HepG2 (cell line): ENCODE measurements around the gene POFUT1. TPM values are rescaled to one million over a fixed set of nuclear protein-coding genes. Genes with fewer than 3 reads are reported as not detected.
A peak's percentile ranks its signal among the peaks of the same experiment; 100 is the strongest.

Experiments
- AGO1 ChIP-seq: fragments of 200-400 bp; formaldehyde crosslinking; IDR thresholded peaks from 2 replicates; pipeline ENCODE4 v1.6.1; 2017; ENCODE audit warnings: mild to moderate bottlenecking, low read depth, low read length, moderate library complexity; ENCODE audit not compliant: poor library complexity, severe bottlenecking
- CHCHD3 ChIP-seq: sonication (generic); formaldehyde crosslinking; IDR thresholded peaks from 2 replicates; pipeline ENCODE4 v1.8.0; 2022; ENCODE audit warnings: mild to moderate bottlenecking, missing genetic modification reagents, moderate library complexity
- HNRNPL ChIP-seq: fragments of 200-400 bp; formaldehyde crosslinking; IDR thresholded peaks from 2 replicates; pipeline ENCODE4 v1.6.1; 2017; ENCODE audit warnings: mild to moderate bottlenecking, low read depth, low read length
- MATR3 ChIP-seq: sonication (generic); formaldehyde crosslinking; IDR thresholded peaks from 2 replicates; pipeline ENCODE4 v1.4.0; 2020; ENCODE audit warnings: missing genetic modification reagents
- POLR2G ChIP-seq: fragments of 200-400 bp; formaldehyde crosslinking; IDR thresholded peaks from 2 replicates; pipeline ENCODE4 v1.6.1; 2018; ENCODE audit warnings: mild to moderate bottlenecking, low read depth, low read length, moderate library complexity
- RBFOX2 ChIP-seq: fragments of 200-400 bp; formaldehyde crosslinking; IDR thresholded peaks from 2 replicates; pipeline ENCODE4 v1.6.1; 2017; ENCODE audit warnings: low read depth, mild to moderate bottlenecking, low read length
- ZBTB38 ChIP-seq: sonication (generic); formaldehyde crosslinking; IDR thresholded peaks from 2 replicates; pipeline ENCODE4 v1.5.1; 2020; ENCODE audit warnings: mild to moderate bottlenecking, missing genetic modification reagents
- ZNF446 ChIP-seq: sonication (generic); formaldehyde crosslinking; IDR thresholded peaks from 2 replicates; pipeline ENCODE4 v1.5.0; 2020; ENCODE audit warnings: mild to moderate bottlenecking, missing genetic modification reagents
- polyA plus RNA-seq, 8 experiments: library from polyadenylated mRNA; depleted of rRNA in 3 of 8; stranded (reverse) in 7 of 8; unstranded in 1 of 8; fragments of >200 nt; fragmentation: Illumina TruSeq in 4 of 8; extraction: Trizol in 4 of 8; gene quantifications; 2 replicates each; pipeline versions ENCODE4 v1.2.1 to v1.2.3, GENCODE V29; 2011 to 2016; ENCODE audit warnings: low read depth in 4 of 8, missing spikeins in 1 of 8, mixed read lengths in 1 of 8; ENCODE audit not compliant: insufficient read depth in 1 of 8
- total RNA-seq, 5 experiments: library from RNA; depleted of rRNA; stranded (reverse); fragments of >200 nt; fragmentation: Illumina TruSeq; extraction: Trizol; gene quantifications; 2 replicates each; pipeline ENCODE4 v1.2.3, GENCODE V29; 2016; ENCODE audit warnings: low read depth in 1 of 5
- TF ChIP-seq, protein P1 (sequence below): sonication (generic); formaldehyde crosslinking; IDR thresholded peaks from 2 replicates; pipeline ENCODE4 v1.4.0; 2020; ENCODE audit warnings: missing genetic modification reagents
- TF ChIP-seq, protein P2 (sequence below): sonication (generic); formaldehyde crosslinking; IDR thresholded peaks from 2 replicates; pipeline ENCODE4 v1.9.0; 2022; ENCODE audit warnings: low read depth, missing genetic modification reagents

The POFUT1 gene
- total and polyA plus RNA-seq, 2 of the 13 experiments (the other 11 are each of a cell fraction or from before 2014, with no cell fraction given): 35.5 to 58.3 TPM

GRCh38 chr20:32197136-32197535, 10.5 kb upstream of the POFUT1 start (continued):
- peak; percentile 32; the same call in 1 of the 2 replicates for TF ChIP-seq POLR2G
- peak; percentile 39 for TF ChIP-seq AGO1
- 0 out of 2 replicates have a peak, but pooled peaks have one; percentile 23 for TF ChIP-seq ZNF446 (CRISPR knock-in tag)
- TF ChIP-seq, protein P1, sequence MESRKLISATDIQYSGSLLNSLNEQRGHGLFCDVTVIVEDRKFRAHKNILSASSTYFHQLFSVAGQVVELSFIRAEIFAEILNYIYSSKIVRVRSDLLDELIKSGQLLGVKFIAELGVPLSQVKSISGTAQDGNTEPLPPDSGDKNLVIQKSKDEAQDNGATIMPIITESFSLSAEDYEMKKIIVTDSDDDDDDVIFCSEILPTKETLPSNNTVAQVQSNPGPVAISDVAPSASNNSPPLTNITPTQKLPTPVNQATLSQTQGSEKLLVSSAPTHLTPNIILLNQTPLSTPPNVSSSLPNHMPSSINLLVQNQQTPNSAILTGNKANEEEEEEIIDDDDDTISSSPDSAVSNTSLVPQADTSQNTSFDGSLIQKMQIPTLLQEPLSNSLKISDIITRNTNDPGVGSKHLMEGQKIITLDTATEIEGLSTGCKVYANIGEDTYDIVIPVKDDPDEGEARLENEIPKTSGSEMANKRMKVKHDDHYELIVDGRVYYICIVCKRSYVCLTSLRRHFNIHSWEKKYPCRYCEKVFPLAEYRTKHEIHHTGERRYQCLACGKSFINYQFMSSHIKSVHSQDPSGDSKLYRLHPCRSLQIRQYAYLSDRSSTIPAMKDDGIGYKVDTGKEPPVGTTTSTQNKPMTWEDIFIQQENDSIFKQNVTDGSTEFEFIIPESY (CRISPR knock-in tag): peak; percentile 96
- TF ChIP-seq, protein P2, sequence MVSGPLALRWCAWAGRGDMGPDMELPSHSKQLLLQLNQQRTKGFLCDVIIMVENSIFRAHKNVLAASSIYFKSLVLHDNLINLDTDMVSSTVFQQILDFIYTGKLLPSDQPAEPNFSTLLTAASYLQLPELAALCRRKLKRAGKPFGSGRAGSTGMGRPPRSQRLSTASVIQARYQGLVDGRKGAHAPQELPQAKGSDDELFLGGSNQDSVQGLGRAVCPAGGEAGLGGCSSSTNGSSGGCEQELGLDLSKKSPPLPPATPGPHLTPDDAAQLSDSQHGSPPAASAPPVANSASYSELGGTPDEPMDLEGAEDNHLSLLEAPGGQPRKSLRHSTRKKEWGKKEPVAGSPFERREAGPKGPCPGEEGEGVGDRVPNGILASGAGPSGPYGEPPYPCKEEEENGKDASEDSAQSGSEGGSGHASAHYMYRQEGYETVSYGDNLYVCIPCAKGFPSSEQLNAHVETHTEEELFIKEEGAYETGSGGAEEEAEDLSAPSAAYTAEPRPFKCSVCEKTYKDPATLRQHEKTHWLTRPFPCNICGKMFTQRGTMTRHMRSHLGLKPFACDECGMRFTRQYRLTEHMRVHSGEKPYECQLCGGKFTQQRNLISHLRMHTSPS: peak; percentile 49; the same call in 1 of the 2 replicates
- TF ChIP-seq MATR3 (CRISPR knock-in tag): 0 out of 2 replicates have a peak, but pooled peaks have one; percentile 74
- TF ChIP-seq RBFOX2: 0 out of 2 replicates have a peak, but pooled peaks have one; percentile 34
- peak; percentile 64 for TF ChIP-seq HNRNPL
- TF ChIP-seq CHCHD3 (CRISPR knock-in tag): 0 out of 2 replicates have a peak, but pooled peaks have one; percentile 71
- peak; percentile 41; the same call in 1 of the 2 replicates for TF ChIP-seq ZBTB38 (CRISPR knock-in tag)
- TF ChIP-seq, all 625 proteins: peak for 15; not testable (repeated sequence) for 610
